SK-N-SH treated with all-trans-retinoic acid at 6 μM for 48 hours (cell line): Measurements from ENCODE around the gene CLCNKA.
"Not testable (repeated sequence)": the region's sequence is repeated elsewhere in the genome, so short reads cannot be mapped to it uniquely, and the experiment has no call there.

Experiments
- ATAC-seq: fragments of 200-7000 bp; cut with Tn5 transposase; 3 replicates; pipeline ENCODE4 v1.9.1; 2020; ENCODE audit warnings: mild to moderate bottlenecking, moderate library complexity
- ARNTL ChIP-seq: fragments of 450-650 bp; formaldehyde crosslinking; IDR thresholded peaks from 2 replicates; pipeline ENCODE4 v1.5.0; 2020; ENCODE audit warnings: low read depth, mild to moderate bottlenecking, moderate library complexity, borderline replicate concordance
- BACH2 ChIP-seq: fragments of 250-450 bp; sonication (Bioruptor Pico); IDR thresholded peaks from 2 replicates; pipeline ENCODE4 v1.9.0; 2021; ENCODE audit warnings: mild to moderate bottlenecking, borderline replicate concordance
- CSDC2 ChIP-seq: fragments of 250-450 bp; sonication (Bioruptor Pico); IDR thresholded peaks from 2 replicates; pipeline ENCODE4 v1.5.0; 2020; ENCODE audit warnings: mild to moderate bottlenecking, moderate library complexity
- CSRNP3 ChIP-seq: fragments of 250-450 bp; sonication (Bioruptor Pico); IDR thresholded peaks from 2 replicates; pipeline ENCODE4 v1.5.1; 2021; ENCODE audit warnings: mild to moderate bottlenecking, moderate library complexity
- ESRRG ChIP-seq: fragments of 250-450 bp; sonication (Bioruptor Pico); IDR thresholded peaks from 2 replicates; pipeline ENCODE4 v1.6.1; 2021; ENCODE audit warnings: mild to moderate bottlenecking
- ISL1 ChIP-seq: fragments of 250-450 bp; sonication (Bioruptor Pico); IDR thresholded peaks from 2 replicates; pipeline ENCODE4 v2.1.2; 2022; ENCODE audit warnings: mild to moderate bottlenecking, moderate library complexity
- OSR1 ChIP-seq: fragments of 250-450 bp; sonication (Bioruptor Pico); IDR thresholded peaks from 2 replicates; pipeline ENCODE4 v1.8.0; 2022; ENCODE audit warnings: moderate library complexity, mild to moderate bottlenecking, inconsistent platforms
- POU6F1 ChIP-seq: fragments of 250-450 bp; sonication (Bioruptor Pico); IDR thresholded peaks from 2 replicates; pipeline ENCODE4 v1.8.0; 2021; ENCODE audit warnings: low read depth, mild to moderate bottlenecking, moderate library complexity, borderline replicate concordance
- PPARA ChIP-seq: fragments of 250-450 bp; sonication (Bioruptor Pico); IDR thresholded peaks from 2 replicates; pipeline ENCODE4 v1.5.0; 2020; ENCODE audit warnings: mild to moderate bottlenecking, borderline replicate concordance
- RARB ChIP-seq: fragments of 250-450 bp; sonication (Bioruptor Pico); IDR thresholded peaks from 2 replicates; pipeline ENCODE4 v1.8.0; 2021; ENCODE audit warnings: mild to moderate bottlenecking, moderate library complexity
- SNAI2 ChIP-seq: fragments of 250-450 bp; sonication (Bioruptor Pico); IDR thresholded peaks from 2 replicates; pipeline ENCODE4 v1.5.0; 2020; ENCODE audit warnings: mild to moderate bottlenecking, moderate library complexity
- TOX ChIP-seq: fragments of 250-450 bp; sonication (Bioruptor Pico); IDR thresholded peaks from 2 replicates; pipeline ENCODE4 v1.8.0; 2021; ENCODE audit warnings: mild to moderate bottlenecking, moderate library complexity, borderline replicate concordance
- ZC3H10 ChIP-seq: fragments of 250-450 bp; sonication (Bioruptor Pico); IDR thresholded peaks from 2 replicates; pipeline ENCODE4 v1.5.1; 2021; ENCODE audit warnings: mild to moderate bottlenecking, moderate library complexity
- ZFP3 ChIP-seq: fragments of 250-450 bp; sonication (Bioruptor Pico); IDR thresholded peaks from 2 replicates; pipeline ENCODE4 v1.5.0; 2020; ENCODE audit warnings: mild to moderate bottlenecking, moderate library complexity
- ZFP30 ChIP-seq: fragments of 450-650 bp; formaldehyde crosslinking; IDR thresholded peaks from 2 replicates; pipeline ENCODE4 v1.5.0; 2022; ENCODE audit warnings: mild to moderate bottlenecking, moderate library complexity
- ZNF565 ChIP-seq: fragments of 450-650 bp; formaldehyde crosslinking; conservative IDR thresholded peaks from 2 replicates; pipeline ENCODE4 v1.5.0; 2020; ENCODE audit warnings: low read depth, mild to moderate bottlenecking, moderate library complexity
- ZNF70 ChIP-seq: fragments of 450-650 bp; formaldehyde crosslinking; IDR thresholded peaks from 2 replicates; pipeline ENCODE4 v1.5.0; 2020; ENCODE audit warnings: mild to moderate bottlenecking, moderate library complexity
- ZNF8 ChIP-seq: fragments of 450-650 bp; formaldehyde crosslinking; IDR thresholded peaks from 2 replicates; pipeline ENCODE4 v1.5.0; 2020; ENCODE audit warnings: mild to moderate bottlenecking, moderate library complexity
- TF ChIP-seq, protein P1 (sequence below): fragments of 250-450 bp; sonication (Bioruptor Pico); IDR thresholded peaks from 2 replicates; pipeline ENCODE4 v1.5.0; 2020; ENCODE audit warnings: mild to moderate bottlenecking, moderate library complexity
- TF ChIP-seq, protein P2 (sequence below): fragments of 250-450 bp; sonication (Bioruptor Pico); IDR thresholded peaks from 2 replicates; pipeline ENCODE4 v1.5.1; 2020; ENCODE audit warnings: low read depth, mild to moderate bottlenecking, moderate library complexity
- TF ChIP-seq, protein P3 (sequence below): fragments of 250-450 bp; sonication (Bioruptor Pico); IDR thresholded peaks from 2 replicates; pipeline ENCODE4 v1.8.0; 2020; ENCODE audit warnings: mild to moderate bottlenecking, moderate library complexity, borderline replicate concordance

CLCNKA gene

GRCh38 chr1:16020325-16020724 lies 1.5 kb upstream of the CLCNKA start:
- no peak for ATAC-seq
- TF ChIP-seq TOX (no peak), RARB (CRISPR knock-in tag) (no peak), ZFP3 (CRISPR knock-in tag) (no peak), ZNF8 (CRISPR knock-in tag) (no peak), SNAI2 (CRISPR knock-in tag) (no peak), BACH2 (no peak), PPARA (CRISPR knock-in tag) (no peak), ZNF70 (CRISPR knock-in tag) (no peak), CSDC2 (CRISPR knock-in tag) (no peak), ARNTL (CRISPR knock-in tag) (no peak), OSR1 (CRISPR knock-in tag) (no peak)
- TF ChIP-seq, all 23 proteins: peak for 0

DNA sequence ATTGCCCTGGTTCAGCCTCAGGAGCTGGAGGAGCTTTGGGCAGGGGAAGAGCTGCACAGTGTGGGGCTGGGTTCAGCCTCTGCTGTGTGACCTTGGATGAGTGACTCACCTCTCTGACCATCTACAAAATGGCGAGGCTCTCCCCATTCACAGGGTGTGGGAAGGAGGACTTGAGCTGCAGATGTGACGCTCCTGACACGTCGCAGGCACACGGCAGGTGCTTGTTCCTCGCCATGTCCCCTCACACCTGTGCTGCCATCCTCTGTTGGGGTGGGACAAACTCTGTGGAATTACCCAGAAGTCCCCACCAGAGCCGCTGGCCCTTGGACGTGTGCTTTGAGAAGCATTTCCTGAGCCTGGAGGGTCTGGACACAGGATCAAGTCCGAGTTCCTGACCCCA lies 958 bp upstream of the CLCNKA start:
- not testable (repeated sequence) for ATAC-seq

DNA sequence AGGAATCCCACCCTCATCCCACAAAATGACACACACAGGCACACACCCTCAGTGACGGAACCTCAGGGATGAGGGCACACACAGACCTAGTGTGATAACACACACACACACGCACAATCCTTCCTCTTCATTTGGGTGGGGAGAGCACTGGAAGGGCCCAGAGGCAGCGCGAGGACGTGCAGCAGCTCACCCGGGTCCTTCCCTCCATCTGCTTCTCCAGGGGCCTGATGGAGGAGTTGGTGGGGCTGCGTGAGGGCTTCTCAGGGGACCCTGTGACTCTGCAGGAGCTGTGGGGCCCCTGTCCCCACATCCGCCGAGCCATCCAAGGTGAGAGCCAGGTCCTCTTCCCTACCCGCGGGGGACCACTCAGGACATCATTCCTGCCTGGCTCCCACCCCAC lies 557 bp downstream of the CLCNKA start:
- TF ChIP-seq ESRRG (CRISPR knock-in tag) (no peak), RARB (CRISPR knock-in tag) (no peak), CSDC2 (CRISPR knock-in tag) (no peak), OSR1 (CRISPR knock-in tag) (no peak), PPARA (CRISPR knock-in tag) (no peak), ISL1 (CRISPR knock-in tag) (no peak), SNAI2 (CRISPR knock-in tag) (no peak), POU6F1 (CRISPR knock-in tag) (no peak), ZC3H10 (CRISPR knock-in tag) (no peak), ZNF70 (CRISPR knock-in tag) (no peak), TOX (no peak), CSRNP3 (CRISPR knock-in tag) (no peak), ZNF565 (CRISPR knock-in tag) (no peak), BACH2 (no peak)
- TF ChIP-seq, protein P1, sequence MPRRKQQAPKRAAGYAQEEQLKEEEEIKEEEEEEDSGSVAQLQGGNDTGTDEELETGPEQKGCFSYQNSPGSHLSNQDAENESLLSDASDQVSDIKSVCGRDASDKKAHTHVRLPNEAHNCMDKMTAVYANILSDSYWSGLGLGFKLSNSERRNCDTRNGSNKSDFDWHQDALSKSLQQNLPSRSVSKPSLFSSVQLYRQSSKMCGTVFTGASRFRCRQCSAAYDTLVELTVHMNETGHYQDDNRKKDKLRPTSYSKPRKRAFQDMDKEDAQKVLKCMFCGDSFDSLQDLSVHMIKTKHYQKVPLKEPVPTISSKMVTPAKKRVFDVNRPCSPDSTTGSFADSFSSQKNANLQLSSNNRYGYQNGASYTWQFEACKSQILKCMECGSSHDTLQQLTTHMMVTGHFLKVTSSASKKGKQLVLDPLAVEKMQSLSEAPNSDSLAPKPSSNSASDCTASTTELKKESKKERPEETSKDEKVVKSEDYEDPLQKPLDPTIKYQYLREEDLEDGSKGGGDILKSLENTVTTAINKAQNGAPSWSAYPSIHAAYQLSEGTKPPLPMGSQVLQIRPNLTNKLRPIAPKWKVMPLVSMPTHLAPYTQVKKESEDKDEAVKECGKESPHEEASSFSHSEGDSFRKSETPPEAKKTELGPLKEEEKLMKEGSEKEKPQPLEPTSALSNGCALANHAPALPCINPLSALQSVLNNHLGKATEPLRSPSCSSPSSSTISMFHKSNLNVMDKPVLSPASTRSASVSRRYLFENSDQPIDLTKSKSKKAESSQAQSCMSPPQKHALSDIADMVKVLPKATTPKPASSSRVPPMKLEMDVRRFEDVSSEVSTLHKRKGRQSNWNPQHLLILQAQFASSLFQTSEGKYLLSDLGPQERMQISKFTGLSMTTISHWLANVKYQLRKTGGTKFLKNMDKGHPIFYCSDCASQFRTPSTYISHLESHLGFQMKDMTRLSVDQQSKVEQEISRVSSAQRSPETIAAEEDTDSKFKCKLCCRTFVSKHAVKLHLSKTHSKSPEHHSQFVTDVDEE (CRISPR knock-in tag): no peak
- TF ChIP-seq, protein P2, sequence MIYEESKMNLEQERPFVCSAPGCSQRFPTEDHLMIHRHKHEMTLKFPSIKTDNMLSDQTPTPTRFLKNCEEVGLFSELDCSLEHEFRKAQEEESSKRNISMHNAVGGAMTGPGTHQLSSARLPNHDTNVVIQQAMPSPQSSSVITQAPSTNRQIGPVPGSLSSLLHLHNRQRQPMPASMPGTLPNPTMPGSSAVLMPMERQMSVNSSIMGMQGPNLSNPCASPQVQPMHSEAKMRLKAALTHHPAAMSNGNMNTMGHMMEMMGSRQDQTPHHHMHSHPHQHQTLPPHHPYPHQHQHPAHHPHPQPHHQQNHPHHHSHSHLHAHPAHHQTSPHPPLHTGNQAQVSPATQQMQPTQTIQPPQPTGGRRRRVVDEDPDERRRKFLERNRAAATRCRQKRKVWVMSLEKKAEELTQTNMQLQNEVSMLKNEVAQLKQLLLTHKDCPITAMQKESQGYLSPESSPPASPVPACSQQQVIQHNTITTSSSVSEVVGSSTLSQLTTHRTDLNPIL (CRISPR knock-in tag): no peak
- TF ChIP-seq, protein P3, sequence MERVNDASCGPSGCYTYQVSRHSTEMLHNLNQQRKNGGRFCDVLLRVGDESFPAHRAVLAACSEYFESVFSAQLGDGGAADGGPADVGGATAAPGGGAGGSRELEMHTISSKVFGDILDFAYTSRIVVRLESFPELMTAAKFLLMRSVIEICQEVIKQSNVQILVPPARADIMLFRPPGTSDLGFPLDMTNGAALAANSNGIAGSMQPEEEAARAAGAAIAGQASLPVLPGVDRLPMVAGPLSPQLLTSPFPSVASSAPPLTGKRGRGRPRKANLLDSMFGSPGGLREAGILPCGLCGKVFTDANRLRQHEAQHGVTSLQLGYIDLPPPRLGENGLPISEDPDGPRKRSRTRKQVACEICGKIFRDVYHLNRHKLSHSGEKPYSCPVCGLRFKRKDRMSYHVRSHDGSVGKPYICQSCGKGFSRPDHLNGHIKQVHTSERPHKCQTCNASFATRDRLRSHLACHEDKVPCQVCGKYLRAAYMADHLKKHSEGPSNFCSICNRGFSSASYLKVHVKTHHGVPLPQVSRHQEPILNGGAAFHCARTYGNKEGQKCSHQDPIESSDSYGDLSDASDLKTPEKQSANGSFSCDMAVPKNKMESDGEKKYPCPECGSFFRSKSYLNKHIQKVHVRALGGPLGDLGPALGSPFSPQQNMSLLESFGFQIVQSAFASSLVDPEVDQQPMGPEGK: no peak
- ATAC-seq: no peak

GRCh38 chr1:16023050-16023653 lies 1.3 kb downstream of the CLCNKA start:
- no peak for ATAC-seq
- no peak for TF ChIP-seq CSDC2 (CRISPR knock-in tag)
- TF ChIP-seq, protein P1 (CRISPR knock-in tag): no peak
- no peak for TF ChIP-seq SNAI2 (CRISPR knock-in tag)
- TF ChIP-seq ZFP3 (CRISPR knock-in tag): no peak
- TF ChIP-seq RARB (CRISPR knock-in tag): no peak
- no peak for TF ChIP-seq ESRRG (CRISPR knock-in tag)
- TF ChIP-seq BACH2: no peak
- no peak for TF ChIP-seq ZC3H10 (CRISPR knock-in tag)
- TF ChIP-seq, protein P3: no peak
- no peak for TF ChIP-seq ZFP30 (CRISPR knock-in tag)
- TF ChIP-seq ZNF70 (CRISPR knock-in tag): no peak
- TF ChIP-seq OSR1 (CRISPR knock-in tag): no peak
